ENCODE results near the gene GRM5. TPM values are rescaled to one million over a fixed set of nuclear protein-coding genes. Genes with fewer than 3 reads are reported as not detected.
"Not testable (repeated sequence)": the region's sequence is repeated elsewhere in the genome, so short reads cannot be mapped to it uniquely, and the experiment has no call there.

The GRM5 gene
- total RNA-seq, 1 donor from 2014 or later, result 0.21 TPM

GRCh38 chr11:88972210-88972609 is 93.6 kb downstream of the GRM5 start:
- DNase-seq, result no peak

DNA sequence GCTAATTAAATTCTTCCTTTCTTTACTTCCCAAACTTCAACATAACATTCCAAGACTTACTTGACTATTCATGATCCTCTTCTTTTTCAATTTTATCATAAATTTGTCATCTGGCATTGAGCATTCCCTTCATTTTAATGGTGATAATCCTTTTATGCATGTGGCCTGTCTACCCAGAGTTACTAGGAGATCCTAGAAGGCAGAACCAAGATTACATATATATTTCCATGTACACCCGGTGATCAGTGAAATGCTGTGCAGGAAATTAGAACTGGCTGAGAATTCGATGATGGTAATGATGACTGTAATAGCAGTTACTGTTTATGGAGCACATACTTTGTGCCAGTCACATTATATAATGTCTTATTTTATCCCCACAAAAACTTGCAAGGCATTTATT is 104.2 kb downstream of the GRM5 start:
- DNase-seq, result not testable (repeated sequence)

DNA sequence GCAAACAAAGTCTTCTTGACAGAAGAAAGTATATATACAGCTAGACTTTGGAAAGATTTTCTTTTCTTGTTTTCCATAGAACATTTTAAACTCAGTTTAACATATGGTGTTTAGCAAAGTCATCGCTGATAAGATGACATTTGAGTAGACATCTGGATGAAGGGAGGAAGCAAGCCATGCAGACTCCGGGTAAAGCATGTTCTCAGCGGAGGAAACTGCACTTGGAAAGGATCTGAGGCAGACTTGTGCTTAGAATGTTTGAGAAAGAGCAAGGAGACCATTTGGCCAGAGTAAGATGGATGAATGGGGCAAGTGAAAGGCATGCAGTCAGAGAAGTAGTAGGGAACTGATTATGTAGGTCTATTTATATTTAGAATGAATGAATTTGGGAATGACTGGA is 105.9 kb downstream of the GRM5 start:
- not testable (repeated sequence) for DNase-seq

- DNase-seq, result no peak
Observed at GRCh38 chr11:88950975-88951374, 114.8 kb downstream of the GRM5 start.

DNA sequence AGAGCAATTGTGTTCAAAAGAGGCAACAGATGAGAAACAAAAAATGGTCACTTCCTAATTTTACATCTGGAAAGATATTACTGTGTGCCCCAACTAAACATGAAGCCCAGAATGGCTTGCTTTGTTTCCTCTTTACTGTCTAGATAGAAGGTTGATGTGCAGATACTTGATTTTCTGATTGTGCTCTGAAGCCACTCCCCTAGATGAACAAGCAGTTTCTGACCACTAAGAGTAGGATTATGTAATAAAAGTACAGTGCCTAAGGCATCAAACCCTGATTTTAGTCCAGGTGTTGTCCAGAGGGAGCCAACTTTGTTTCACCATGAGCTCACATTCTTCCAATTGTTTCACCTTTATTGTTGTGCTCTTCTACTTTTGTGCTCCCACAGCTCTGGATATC is 116.9 kb downstream of the GRM5 start:
- DNase-seq, result not testable (repeated sequence)

DNA sequence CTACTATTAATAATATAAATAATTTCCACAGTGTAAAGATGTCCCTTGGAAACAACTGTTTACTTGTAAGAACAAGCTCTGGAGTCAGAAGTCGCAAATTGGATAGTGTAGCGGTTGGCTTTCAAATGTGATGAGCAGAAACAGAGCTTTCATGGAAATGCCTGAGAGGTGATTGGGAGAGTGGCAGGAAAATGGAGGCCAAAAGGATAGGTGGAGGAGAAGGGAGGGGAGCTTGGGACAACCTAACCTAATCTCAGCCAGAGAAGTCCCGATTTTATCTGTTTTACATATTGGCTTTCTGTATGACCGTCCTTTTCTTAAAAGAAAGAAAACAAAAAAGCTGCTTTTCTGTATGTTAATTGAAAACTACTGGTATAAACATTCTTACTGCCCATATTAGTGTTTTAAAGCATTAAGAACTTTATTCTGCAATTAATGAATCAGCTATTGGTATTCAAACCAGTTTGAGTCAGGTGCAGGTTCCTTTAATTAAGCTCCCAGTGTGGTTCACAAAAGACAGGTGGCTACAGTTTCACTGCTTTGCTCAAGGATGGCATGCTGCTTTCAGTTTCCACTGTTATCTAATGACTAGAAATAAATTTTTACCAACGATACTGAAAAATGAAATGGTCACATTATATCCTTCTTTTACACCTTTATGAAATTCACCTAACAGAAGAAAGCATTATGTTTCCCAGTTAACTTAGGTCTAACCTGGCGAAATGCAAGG is 117.8 kb downstream of the GRM5 start:
- not testable (repeated sequence) for DNase-seq

DNA sequence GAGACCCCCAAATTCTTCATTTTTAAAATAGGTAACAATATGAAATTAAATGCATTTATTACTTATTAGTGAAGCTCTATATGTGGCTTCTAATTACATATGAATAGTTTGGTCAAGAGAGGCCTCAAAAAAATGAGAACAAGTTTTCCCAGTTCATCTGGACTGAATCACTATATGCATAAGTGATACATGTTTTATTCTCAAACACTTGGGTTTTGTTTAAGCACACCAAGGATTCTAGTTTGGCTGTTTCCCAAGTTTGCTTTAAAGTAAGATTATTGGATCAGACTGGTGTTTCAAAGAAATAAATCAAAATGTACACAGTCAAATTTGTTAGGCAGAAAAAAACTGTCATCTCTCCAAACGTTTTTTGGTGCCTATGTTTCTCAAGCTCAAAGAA is 136.1 kb downstream of the GRM5 start:
- DNase-seq, result peak; percentile 48

DNA sequence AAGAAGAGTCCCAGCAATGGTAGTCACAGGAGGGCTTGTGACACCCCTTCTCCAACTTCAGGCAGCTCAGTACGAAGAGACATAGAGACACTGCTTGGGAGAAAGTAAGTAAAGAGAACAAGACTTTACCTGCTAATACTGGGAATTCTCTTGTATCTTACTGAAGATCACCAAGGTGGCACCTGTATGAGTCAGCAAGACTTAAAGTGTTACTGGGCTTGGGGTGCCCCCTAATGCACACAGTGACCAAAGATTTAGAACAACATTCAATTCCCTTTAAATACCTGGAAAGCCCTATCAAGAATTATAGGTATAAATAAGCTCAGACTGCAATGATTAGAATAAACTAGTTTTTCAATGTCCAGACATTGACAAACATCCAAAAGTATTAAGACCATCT is 148.7 kb downstream of the GRM5 start:
- not testable (repeated sequence) for DNase-seq

DNA sequence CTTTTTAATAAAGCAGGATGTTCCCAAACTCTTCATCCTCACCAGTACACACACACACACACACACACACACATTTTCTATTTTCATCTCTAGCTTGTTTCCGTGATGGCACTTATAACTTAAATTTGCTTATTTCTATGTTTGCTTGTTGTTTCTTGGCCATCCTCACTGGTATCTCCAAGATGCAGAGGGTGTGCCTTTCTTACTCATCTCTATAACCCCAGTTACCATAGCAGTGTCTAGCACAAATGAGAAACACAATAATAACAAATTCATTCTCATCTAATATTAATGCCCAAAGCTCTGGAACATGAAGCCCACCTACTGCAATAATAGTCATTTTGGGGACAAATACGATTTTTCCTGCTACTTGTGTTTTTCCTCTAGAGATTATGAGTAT is 156.3 kb downstream of the GRM5 start:
- no peak for DNase-seq

GRCh38 chr11:88901436-88901835 is 164.3 kb downstream of the GRM5 start:
- DNase-seq, result not testable (repeated sequence)

DNA sequence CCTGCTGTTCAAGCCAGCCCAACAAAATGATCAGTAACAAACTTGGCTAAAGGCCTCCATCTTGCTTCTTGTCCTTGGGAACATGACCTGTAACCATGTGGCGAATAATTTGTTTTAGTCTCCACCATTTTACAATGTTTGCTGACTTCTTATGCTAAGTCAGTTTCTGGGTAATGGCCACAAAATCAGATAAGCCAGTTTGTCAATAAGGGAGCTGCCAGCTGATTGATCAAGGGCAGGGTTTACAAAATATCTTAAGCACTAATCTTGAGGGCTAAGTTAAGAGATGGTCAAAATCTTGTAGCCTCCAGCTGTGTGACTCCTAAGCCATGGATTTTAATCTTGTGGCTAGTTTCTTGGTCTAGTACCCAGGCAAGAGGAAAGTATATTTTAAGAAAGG is 176.9 kb downstream of the GRM5 start:
- DNase-seq, result not testable (repeated sequence)

DNA sequence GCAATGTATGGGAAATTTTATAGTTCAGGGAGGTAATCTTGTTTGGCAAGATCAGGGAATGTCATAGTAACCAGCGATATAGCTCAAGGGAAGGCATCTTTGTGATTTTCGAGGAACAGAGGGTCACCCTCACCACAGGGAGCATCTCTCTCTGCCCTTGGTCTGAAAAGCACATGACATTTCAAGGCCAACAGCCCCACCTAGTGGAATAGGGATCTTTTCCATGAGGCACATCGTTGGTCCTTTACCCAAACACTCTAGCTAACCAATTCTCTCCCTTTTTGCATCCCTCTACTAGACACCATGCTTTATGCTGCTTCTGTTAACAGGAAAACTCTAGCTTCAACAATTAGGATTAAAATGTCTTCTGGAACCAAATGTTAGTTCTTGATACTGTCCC is 179.0 kb downstream of the GRM5 start:
- no peak for DNase-seq

- DNase-seq, result not testable (repeated sequence)
Observed at GRCh38 chr11:88882800-88883199, 183.0 kb downstream of the GRM5 start.

- DNase-seq, result no peak
Observed at GRCh38 chr11:88861618-88862017, 204.2 kb downstream of the GRM5 start.

GRCh38 chr11:88860431-88860830 is 205.4 kb downstream of the GRM5 start:
- DNase-seq, result peak; percentile 4

DNA sequence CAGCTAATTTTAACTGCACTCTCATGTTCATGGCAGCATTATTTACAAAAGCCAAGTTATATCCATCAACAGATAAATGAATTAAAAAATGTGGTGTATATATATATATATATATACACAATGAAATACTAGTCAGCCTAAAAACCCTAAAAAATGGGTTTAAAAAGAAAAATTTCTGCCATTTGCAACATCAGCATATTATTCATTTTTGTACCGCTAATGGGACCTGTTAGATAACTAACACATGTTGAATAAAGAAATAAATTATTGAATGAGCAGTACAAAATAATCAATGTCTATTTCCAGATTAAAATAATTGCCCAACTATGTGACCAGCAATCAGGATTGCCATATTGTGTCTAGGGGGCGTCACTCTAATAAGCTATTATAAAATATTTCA is 211.8 kb downstream of the GRM5 start:
- DNase-seq, result not testable (repeated sequence)

GRCh38 chr11:88851547-88851946 is 214.2 kb downstream of the GRM5 start:
- DNase-seq, result not testable (repeated sequence)

DNA sequence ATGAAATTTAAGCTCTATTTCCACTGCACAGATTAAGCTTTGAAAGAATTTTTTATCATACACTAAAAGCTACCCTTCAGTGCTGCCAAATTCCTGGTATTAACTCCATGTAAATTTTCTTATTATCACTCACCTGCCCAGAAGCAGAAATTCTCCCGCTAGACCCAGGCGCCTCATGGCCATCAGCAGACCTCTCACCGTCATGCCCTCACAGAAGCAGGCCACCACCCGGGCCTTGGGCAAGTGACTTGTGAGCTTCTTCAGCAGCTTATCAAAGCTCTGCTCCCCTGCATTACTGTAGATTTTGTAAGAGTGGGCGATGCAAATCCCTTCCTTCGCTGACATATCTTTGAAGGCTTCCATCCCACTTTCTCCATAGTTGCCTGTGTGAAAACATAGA is 216.0 kb downstream of the GRM5 start:
- not testable (repeated sequence) for DNase-seq

DNA sequence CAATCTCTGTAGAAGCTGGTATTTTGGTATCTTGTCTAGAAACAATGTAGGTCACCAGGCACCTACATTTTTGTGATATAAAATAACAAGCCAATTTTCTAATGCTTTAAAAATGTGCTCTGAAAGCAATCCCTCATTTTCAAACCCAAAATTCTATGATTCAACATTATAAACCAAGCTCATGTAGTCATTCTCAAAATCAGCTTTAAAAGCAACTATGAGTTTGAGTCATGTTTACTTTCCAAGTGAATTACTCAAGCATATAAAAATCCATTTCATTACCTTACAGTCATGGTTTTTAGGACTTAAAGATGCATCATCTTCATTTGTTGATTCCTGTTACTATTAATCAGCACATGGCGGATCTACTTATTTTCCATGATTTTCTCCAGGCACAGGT is 216.4 kb downstream of the GRM5 start:
- DNase-seq, result no peak

- DNase-seq, result not testable (repeated sequence)
Observed at GRCh38 chr11:88846266-88846665, 219.5 kb downstream of the GRM5 start.

- DNase-seq, result not testable (repeated sequence)
Observed at GRCh38 chr11:88844941-88845340, 220.8 kb downstream of the GRM5 start.

- not testable (repeated sequence) for DNase-seq
Observed at GRCh38 chr11:88843766-88844426, 221.9 kb downstream of the GRM5 start.

DNA sequence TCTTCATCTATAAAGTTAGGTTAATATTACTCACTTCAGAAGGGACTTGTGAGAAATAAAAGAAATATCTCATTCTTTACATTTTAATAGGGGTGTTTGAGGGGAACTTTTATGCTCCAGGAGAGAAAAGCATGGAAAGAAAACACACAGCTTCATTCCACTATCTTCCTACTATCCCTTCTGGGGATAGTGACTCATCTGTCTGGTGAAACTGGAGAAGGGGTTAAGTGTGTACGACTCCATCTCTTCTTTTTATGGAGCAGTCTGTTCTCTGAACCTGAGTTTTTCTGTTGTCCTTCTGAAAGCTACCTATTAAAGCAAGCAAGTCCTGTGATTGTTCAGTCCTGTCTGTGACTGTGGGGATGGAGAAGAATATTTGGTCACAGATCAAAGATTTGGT is 227.6 kb downstream of the GRM5 start:
- DNase-seq, result not testable (repeated sequence)

DNA sequence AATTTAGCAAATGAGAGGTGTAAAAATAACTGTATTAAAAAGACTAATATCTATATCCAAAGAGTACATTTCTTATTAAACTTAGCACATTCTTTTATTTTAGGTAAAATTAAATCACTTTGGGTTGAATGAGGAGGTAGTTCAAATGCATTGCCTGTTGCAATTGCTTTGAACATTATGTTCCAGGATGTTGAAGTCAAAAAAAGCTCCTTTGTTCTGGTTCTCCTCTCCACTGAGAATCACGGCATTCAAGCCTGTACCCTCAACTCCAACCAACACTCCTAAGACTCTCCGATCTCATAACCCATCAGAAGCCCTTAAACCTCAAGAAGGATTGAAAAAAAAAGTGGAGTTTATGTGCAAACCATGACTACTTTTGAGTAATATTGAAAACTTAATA is 230.1 kb downstream of the GRM5 start:
- DNase-seq, result not testable (repeated sequence)
